Ovary (tissue), 9 donors: ENCODE measurements around the gene LAMA2. TPM values are rescaled to one million over a fixed set of nuclear protein-coding genes. Genes with fewer than 3 reads are reported as not detected.

ENCODE experiments used
- DNase-seq, 5 donors: peaks; one replicate each; pipeline ENCODE4 v3.0.0-alpha.2; 2019 to 2020
- H3K27ac ChIP-seq, 2 donors: fragments of 200-600 bp; one replicate each; pipeline versions ENCODE4 v1.5.1 to v1.8.0; 2019 to 2022
- H3K27me3 ChIP-seq: fragments of 200-600 bp; one replicate; pipeline ENCODE4 v1.8.0; 2022
- H3K36me3 ChIP-seq: fragments of 200-600 bp; sonication (generic); one replicate; pipeline ENCODE4 v1.5.1; 2019
- H3K4me1 ChIP-seq: one replicate; pipeline ENCODE4 v1.8.1; 2013; ENCODE audit warnings: mild to moderate bottlenecking, moderate library complexity; ENCODE audit not compliant: insufficient read depth
- H3K4me3 ChIP-seq: fragments of 200-600 bp; sonication (generic); one replicate; pipeline ENCODE4 v1.5.1; 2017
- H3K9me3 ChIP-seq, 2 donors: fragments of 200-600 bp in 1 of 2; sonication (generic) in 1 of 2; one replicate each; pipeline versions ENCODE4 v1.5.1 to v1.8.1; 2013 to 2019; ENCODE audit warnings: mild to moderate bottlenecking in 1 of 2, moderate library complexity in 1 of 2
- EP300 ChIP-seq: sonication (generic); formaldehyde crosslinking; IDR thresholded peaks from one replicate; pipeline ENCODE4 v1.6.1; 2017; ENCODE audit warnings: antibody characterized with exemption
- POLR2A ChIP-seq: fragments of 450-650 bp; IDR thresholded peaks from one replicate; pipeline ENCODE4 v1.6.1; 2017; ENCODE audit warnings: antibody characterized with exemption, mild to moderate bottlenecking, moderate library complexity
- WGBS, 3 donors: extraction: QIAGEN DNeasy Blood & Tissue Kit in 1 of 3; methylation state at CpG; one replicate each; pipeline versions ENCODE4 v1.1.5 to v1.1.7; 2013 to 2017; 5-methylcytosine and 5-hydroxymethylcytosine counted together
- intact Hi-C, 4 donors: fragments of 100-400 bp; cut with DNase I; formaldehyde crosslinking; loops; one replicate each; pipeline versions ENCODE4 v1.11.0 to v1.15.1; 2022 to 2023
- polyA plus RNA-seq, 2 donors: library from polyadenylated mRNA; stranded (reverse); fragments of 200-250 nt in 1 of 2; fragments of 350-450 nt in 1 of 2; fragmentation: Illumina TruSeq in 1 of 2; extraction: RNeasy Lipid Tissue Mini Kit (QIAGEN cat#74804) in 1 of 2; gene quantifications; one replicate each; pipeline ENCODE4 v1.2.3, GENCODE V29; 2013 to 2014
- total RNA-seq, 7 donors: library from RNA; depleted of rRNA in 2 of 7; stranded (reverse); fragments of >200 nt in 2 of 7; fragmentation: NEBNext Ultra II Directional in 3 of 7; extraction: Animal tissue kit (Norgen Biotek cat#: 25700) in 3 of 7; gene quantifications; one replicate each; pipeline versions ENCODE4 v1.1.0 to v1.2.4, GENCODE V29; 2016 to 2023
- TF ChIP-seq, protein P1 (sequence below), 3 donors: fragments of 450-650 bp in 2 of 3; fragments of 200-600 bp in 1 of 3; IDR thresholded peaks; one replicate each; pipeline versions ENCODE4 v1.5.1 to v1.8.0; 2016 to 2022; ENCODE audit warnings: antibody characterized with exemption in 3 of 3, mild to moderate bottlenecking in 1 of 3
- donor health status: DM: no; HTN: no; CAD: no; lungs with moderate emphysema.
- donor health status: DM: no; HTN: no; CAD: no.
- donor health status: Bipolar disorder and iron deficiency.
- donor health status: DM: yes; HTN: yes; CAD: no.
- donor health status: DM: no; HTN: no; CAD: no.
- donor health status: DM: yes; HTN: yes; CAD: no.

The LAMA2 gene
- total and polyA plus RNA-seq, 9 donors = 42.5 to 226 (median 121) TPM

DNA sequence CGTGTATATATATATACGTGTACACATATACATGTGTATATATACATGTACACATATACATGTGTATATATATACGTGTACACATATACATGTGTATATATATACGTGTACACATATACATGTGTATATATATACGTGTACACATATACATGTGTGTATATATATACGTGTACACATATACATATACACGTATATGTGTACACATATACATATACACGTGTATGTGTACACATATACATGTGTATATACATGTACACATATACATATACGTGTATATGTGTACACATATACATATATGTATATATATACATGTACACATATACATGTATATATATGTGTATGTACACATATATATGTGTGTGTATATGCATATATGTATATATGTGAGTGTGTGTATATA lies 317.2 kb downstream of the LAMA2 start:
- H3K4me3 ChIP-seq = no peak overlapping the region
- no peak for DNase-seq
- no peaks in the 10 kb centered on the region for H3K9me3 ChIP-seq
- no peak overlapping the region for H3K27ac ChIP-seq
- H3K4me1 ChIP-seq = no peaks in the 10 kb centered on the region
- no peaks in the 10 kb centered on the region for H3K36me3 ChIP-seq
- no peak for TF ChIP-seq POLR2A
- no peak for TF ChIP-seq EP300
- TF ChIP-seq, protein P1, sequence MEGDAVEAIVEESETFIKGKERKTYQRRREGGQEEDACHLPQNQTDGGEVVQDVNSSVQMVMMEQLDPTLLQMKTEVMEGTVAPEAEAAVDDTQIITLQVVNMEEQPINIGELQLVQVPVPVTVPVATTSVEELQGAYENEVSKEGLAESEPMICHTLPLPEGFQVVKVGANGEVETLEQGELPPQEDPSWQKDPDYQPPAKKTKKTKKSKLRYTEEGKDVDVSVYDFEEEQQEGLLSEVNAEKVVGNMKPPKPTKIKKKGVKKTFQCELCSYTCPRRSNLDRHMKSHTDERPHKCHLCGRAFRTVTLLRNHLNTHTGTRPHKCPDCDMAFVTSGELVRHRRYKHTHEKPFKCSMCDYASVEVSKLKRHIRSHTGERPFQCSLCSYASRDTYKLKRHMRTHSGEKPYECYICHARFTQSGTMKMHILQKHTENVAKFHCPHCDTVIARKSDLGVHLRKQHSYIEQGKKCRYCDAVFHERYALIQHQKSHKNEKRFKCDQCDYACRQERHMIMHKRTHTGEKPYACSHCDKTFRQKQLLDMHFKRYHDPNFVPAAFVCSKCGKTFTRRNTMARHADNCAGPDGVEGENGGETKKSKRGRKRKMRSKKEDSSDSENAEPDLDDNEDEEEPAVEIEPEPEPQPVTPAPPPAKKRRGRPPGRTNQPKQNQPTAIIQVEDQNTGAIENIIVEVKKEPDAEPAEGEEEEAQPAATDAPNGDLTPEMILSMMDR (IDR thresholded peaks at IDR 0.05) = no peak
- WGBS, 3 donors = 79 to 92% (median 86%) methylated on average over 9 of the region's 9 CpGs
- no peaks in the 10 kb centered on the region for H3K27me3 ChIP-seq
- intact Hi-C loops = no loop called here

DNA sequence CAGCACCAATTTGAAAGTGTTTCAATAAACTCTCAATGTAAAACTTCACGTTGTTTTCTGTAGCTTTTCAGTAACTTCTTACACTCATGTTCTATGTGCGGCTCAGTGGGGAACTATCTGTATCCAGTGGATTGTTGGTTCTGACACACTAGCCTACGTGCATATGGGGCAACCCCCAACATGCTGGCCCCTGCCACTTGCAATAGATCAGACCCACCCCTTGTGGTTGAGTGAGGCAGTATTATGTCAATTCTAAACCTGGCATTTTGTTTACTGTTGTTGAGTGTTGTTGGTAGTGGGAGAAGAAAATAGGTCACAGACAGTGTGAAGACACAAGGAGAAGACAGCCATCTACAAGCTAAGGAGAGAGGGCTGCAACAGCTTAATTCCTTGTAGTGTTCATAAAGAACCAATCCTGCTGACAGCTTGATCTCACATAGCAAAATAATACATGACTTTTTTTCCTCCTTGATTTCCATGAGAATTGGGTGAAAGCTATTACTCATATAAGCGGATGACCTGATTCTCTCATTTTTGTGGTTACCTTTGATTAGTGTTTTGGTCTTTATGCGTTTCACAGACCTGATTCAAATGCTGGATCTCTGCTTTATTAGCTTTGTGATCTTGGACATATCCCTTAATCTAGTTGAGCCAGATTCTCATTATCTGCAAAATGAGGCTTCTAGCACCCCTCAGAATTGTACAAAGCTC lies 320.4 kb downstream of the LAMA2 start:
- H3K4me1 ChIP-seq = peaks cover 2% of the 10 kb centered on the region
- no peak overlapping the region for H3K4me3 ChIP-seq
- DNase-seq = no peak
- no peak overlapping the region for H3K27ac ChIP-seq
- H3K36me3 ChIP-seq = no peaks in the 10 kb centered on the region
- H3K27me3 ChIP-seq = no peaks in the 10 kb centered on the region
- TF ChIP-seq, protein P1 (IDR thresholded peaks at IDR 0.05) = no peak
- TF ChIP-seq EP300 (no peak), POLR2A (no peak)
- intact Hi-C loops = no loop called here
- H3K9me3 ChIP-seq = no peaks in the 10 kb centered on the region
- WGBS, 3 donors = 90 to 96% (median 92%) methylated on average over 5 of the region's 5 CpGs

DNA sequence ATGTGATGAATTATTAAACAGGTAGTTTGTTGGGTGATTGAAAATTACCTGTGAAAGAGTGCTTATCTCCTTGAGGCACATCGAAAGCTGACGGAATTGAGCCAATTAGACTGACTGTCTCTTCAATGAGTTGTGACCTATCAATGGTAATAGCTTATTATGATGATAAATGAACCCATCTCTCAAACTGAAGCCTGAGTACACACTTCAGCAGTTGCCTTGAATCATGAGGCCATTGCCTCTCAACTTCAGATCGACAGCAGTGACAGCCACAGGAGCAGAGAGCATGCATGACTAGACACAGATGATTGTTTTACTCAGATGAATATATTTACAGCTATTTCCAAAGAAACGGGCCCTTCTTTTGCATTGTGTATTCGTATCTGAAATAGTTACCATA lies 323.9 kb downstream of the LAMA2 start:
- peaks cover 2% of the 10 kb centered on the region for H3K4me1 ChIP-seq
- WGBS, 3 donors = 55 to 63% (median 58%) methylated on average over 5 of the region's 5 CpGs
- no peaks in the 10 kb centered on the region for H3K9me3 ChIP-seq
- H3K36me3 ChIP-seq = no peaks in the 10 kb centered on the region
- intact Hi-C loops = no loop called here
- H3K27ac ChIP-seq = no peak overlapping the region
- no peak overlapping the region for H3K4me3 ChIP-seq
- DNase-seq = no peak
- H3K27me3 ChIP-seq = no peaks in the 10 kb centered on the region
- TF ChIP-seq, protein P1 (IDR thresholded peaks at IDR 0.05) = no peak

- TF ChIP-seq POLR2A = no peak
- TF ChIP-seq EP300 = no peak
- no peaks in the 10 kb centered on the region for H3K9me3 ChIP-seq
- intact Hi-C loops = no loop called here
- H3K4me1 ChIP-seq = peaks cover 2% of the 10 kb centered on the region
- H3K4me3 ChIP-seq = no peak overlapping the region
- no peak for DNase-seq
- no peaks in the 10 kb centered on the region for H3K27me3 ChIP-seq
- no peak overlapping the region for H3K27ac ChIP-seq
- H3K36me3 ChIP-seq = no peaks in the 10 kb centered on the region
- 81 to 88% (median 81%) methylated on average over 1 of the region's 1 CpG for WGBS, 3 donors
These were observed 324.9 kb downstream of the LAMA2 start for GRCh38 chr6:129207832-129208231.

GRCh38 chr6:129208415-129209034 lies 325.6 kb downstream of the LAMA2 start:
- Histone ChIP-seq H3K36me3 (no peaks in the 10 kb centered on the region), H3K27me3 (no peaks in the 10 kb centered on the region), H3K4me1 (peaks cover 2% of the 10 kb centered on the region), H3K4me3 (no peak overlapping the region), H3K27ac (no peak overlapping the region), H3K9me3 (no peaks in the 10 kb centered on the region)
- intact Hi-C loops = no loop called here
- TF ChIP-seq, protein P1 (IDR thresholded peaks at IDR 0.05) = no peak
- TF ChIP-seq POLR2A (no peak), EP300 (no peak)
- no peak for DNase-seq
